Measurements from ENCODE around the gene KRABD2.

DNA sequence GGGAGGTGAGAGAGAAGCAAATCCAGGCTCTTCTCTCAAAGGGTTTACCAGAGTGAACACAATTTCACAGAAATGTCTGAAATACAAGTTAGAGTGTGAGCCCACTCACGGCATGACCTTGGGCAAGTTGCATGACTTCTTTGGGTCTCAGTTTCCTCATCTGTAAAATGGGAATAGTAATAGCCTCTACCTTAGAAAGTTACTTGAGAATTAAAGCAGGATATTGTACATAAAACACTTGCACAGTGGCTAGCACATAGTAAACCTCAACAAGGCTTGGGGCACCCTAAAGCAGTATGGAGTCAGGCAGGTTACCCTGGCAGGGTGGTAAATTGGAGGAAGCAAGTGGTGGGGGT lies 34.4 kb upstream of the KRABD2 start:
- TF ChIP-seq, protein P1, sequence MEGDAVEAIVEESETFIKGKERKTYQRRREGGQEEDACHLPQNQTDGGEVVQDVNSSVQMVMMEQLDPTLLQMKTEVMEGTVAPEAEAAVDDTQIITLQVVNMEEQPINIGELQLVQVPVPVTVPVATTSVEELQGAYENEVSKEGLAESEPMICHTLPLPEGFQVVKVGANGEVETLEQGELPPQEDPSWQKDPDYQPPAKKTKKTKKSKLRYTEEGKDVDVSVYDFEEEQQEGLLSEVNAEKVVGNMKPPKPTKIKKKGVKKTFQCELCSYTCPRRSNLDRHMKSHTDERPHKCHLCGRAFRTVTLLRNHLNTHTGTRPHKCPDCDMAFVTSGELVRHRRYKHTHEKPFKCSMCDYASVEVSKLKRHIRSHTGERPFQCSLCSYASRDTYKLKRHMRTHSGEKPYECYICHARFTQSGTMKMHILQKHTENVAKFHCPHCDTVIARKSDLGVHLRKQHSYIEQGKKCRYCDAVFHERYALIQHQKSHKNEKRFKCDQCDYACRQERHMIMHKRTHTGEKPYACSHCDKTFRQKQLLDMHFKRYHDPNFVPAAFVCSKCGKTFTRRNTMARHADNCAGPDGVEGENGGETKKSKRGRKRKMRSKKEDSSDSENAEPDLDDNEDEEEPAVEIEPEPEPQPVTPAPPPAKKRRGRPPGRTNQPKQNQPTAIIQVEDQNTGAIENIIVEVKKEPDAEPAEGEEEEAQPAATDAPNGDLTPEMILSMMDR (IDR thresholded peaks at IDR 0.05): no peak
- TF ChIP-seq POLR2A (IDR thresholded peaks at IDR 0.05): no peak
